GM10266 (cell line): ENCODE data around the gene CDC16.

Source experiments
- DNase-seq: peaks from one replicate; pipeline ENCODE4 v3.0.0; 2012; ENCODE audit errors: extremely low spot score
- TF ChIP-seq, protein P1 (sequence below): IDR thresholded peaks from 2 replicates; pipeline ENCODE4 v1.5.1; 2012; ENCODE audit warnings: mild to moderate bottlenecking, low read depth; ENCODE audit not compliant: control insufficient read depth, insufficient read depth; ENCODE audit errors: missing control alignments

CDC16 gene

DNA sequence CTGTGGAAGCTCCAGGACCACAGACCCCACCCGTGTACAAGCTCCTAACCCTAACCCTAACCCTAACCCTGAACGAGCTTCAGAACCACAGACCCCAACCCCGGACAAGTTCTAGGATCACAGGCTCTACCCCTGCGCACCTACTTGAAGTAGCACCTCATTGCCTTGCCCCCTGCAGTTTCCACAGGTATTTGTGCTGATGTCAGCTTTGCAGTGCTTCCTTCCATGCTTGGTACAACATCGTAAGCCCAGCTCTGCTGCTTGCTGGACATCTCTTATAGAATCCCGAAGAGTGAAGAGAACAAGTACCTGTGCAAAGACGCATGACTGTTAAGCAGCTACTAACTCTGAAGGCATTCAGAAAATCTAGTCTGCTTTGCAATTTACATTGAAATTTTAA is 20.7 kb upstream of the CDC16 start:
- DNase-seq = no peak

DNA sequence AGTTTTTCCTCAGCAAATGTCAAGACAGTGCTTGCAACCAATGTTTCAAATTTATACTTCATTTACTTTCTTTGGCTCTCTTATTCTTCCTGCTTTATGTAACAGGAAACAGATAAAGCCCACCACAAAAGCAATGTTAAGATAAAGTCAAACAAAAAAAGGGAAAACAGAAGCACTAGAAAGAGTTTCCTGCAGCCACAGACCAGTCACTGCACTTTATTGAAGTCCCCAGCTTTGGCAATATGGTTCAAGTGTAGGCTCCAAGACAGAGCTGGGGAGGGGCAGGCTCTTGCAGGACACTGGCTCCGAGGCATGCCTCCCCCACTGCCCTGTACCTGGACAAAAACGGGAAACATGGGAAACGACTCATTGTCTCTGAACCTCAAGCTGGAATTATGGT is 15.3 kb upstream of the CDC16 start:
- TF ChIP-seq, protein P1, sequence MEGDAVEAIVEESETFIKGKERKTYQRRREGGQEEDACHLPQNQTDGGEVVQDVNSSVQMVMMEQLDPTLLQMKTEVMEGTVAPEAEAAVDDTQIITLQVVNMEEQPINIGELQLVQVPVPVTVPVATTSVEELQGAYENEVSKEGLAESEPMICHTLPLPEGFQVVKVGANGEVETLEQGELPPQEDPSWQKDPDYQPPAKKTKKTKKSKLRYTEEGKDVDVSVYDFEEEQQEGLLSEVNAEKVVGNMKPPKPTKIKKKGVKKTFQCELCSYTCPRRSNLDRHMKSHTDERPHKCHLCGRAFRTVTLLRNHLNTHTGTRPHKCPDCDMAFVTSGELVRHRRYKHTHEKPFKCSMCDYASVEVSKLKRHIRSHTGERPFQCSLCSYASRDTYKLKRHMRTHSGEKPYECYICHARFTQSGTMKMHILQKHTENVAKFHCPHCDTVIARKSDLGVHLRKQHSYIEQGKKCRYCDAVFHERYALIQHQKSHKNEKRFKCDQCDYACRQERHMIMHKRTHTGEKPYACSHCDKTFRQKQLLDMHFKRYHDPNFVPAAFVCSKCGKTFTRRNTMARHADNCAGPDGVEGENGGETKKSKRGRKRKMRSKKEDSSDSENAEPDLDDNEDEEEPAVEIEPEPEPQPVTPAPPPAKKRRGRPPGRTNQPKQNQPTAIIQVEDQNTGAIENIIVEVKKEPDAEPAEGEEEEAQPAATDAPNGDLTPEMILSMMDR = no peak
- no peak for DNase-seq

More for the DNA sequence above, 20.7 kb upstream of the CDC16 start:
- TF ChIP-seq, protein P1 = no peak

DNA sequence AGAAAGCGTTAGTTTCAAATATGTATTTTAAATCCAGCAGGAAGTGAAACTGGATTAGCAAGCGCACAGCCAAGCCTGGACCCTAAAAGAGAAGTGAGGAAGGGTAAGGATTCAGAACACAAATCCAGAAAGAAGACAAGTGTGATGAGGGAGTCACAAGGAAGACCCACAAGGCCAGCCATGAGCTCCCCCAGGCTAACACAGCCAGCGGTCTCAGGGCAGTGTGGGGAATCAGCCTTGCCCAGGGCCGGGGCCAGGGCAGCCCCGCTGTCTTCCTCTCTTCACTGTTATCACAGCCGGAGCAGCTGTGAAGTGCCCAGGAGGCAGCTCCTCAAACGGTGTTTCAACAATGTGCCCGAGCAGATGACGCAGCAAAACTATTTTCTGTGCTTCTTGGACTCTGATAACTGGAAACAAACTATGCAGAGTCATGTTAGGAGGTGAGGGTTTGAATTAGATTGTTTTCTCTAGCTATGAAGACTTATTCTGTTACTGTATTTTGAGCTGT is 12.2 kb upstream of the CDC16 start:
- TF ChIP-seq, protein P1 = no peak
- DNase-seq = peak; percentile 41

GRCh38 chr13:114224201-114224600 is 10.5 kb upstream of the CDC16 start:
- DNase-seq = no peak
- TF ChIP-seq, protein P1 = no peak

GRCh38 chr13:114225610-114226009 is 9.1 kb upstream of the CDC16 start:
- no peak for DNase-seq
- TF ChIP-seq, protein P1 = no peak

DNA sequence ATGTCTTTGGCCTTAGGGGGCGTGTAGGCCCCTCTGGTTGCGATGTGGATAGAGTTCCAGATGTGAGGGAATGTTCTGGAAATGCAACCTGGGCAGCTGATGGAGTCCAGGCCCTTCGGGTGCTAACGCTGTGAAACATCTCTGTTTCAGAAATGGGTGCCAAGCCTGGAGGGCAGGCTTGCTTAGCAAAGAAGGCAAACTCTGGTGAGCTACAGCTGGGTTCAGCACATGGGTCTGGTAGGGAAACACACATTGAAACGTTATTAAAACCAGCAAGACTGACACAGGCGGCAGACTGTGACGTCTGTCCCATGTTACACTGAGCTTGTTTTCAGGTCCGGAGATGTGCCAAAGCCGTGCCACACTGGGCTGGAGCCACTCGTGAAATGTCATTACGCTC is 8.6 kb upstream of the CDC16 start:
- TF ChIP-seq, protein P1 = no peak
- no peak for DNase-seq

DNA sequence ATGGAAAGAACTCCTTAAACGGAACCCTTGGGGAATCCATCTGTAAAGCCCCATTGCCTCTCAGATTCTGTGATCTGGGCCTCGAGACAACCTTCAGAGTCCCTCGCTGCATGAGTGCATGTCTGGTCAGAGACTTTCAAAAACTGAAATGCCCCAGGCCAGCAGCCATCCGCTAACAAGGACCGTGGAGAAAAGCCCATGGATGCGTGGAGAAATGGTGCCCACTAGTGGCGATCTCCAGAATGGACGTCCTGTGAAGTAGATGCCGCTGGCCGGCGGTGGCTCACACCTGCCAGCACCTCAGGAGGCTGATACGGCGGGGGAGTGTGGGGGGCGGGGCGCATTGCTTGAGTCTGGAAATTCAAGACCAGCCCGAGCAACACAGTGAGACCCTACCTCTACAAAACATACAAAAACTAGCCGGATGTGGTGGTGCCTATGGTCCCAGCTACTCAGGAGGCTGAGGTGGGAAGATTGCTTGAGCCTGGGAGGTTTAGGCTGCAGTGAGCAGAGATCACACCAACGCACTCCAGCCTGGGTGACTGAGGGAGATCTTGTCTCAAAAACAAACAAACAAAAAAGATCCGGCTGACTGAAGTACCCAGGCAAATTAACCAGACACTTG is 7.9 kb upstream of the CDC16 start:
- TF ChIP-seq, protein P1 = peak; percentile 95
- peak; percentile 87 for DNase-seq
